ENCODE data around the gene ATP8A2. TPM values are rescaled to one million over a fixed set of nuclear protein-coding genes. Genes with fewer than 3 reads are reported as not detected.

Gene ATP8A2
- total RNA-seq, 1 experiment from 2014 or later = 0.26 TPM

GRCh38 chr13:25682276-25682675, 310.5 kb downstream of the ATP8A2 start:
- Mint-ChIP-seq H3K9me3 (ENCODE audit: unreplicated experiment) (no peaks in the 10 kb centered on the region), H3K27me3 (ENCODE audit: insufficient read depth, unreplicated experiment) (no peaks in the 10 kb centered on the region), H3K4me3 (ENCODE audit: unreplicated experiment) (no peak overlapping the region), H3K4me1 (ENCODE audit: insufficient read depth, unreplicated experiment) (peaks cover 7% of the 10 kb centered on the region), H3K27ac (ENCODE audit: low read depth, unreplicated experiment) (no peak overlapping the region), H3K36me3 (ENCODE audit: insufficient read depth, unreplicated experiment) (no peaks in the 10 kb centered on the region)
- ChIA-PET CTCF (no interaction called here), POLR2A (no interaction called here)
- intact Hi-C loops (cut with micrococcal nuclease) = no loop called here
- DNase-seq (ENCODE audit: unreplicated experiment) = no peak
- BruUV-seq (replicated peaks) = no TSS peak
- TF ChIP-seq CTCF (IDR thresholded peaks at IDR 0.05; ENCODE audit: unreplicated experiment) = no peak

- ChIA-PET CTCF (interaction anchor here (0.7 kb wide), 1 partner anchor 308 kb away, joined by 3 read pairs; no protein-coding TSS in a partner anchor), POLR2A (no interaction called here)
- DNase-seq (ENCODE audit: unreplicated experiment) = no peak
- H3K27me3 Mint-ChIP-seq (ENCODE audit: insufficient read depth, unreplicated experiment) = no peaks in the 10 kb centered on the region
- intact Hi-C loops (cut with micrococcal nuclease) = no loop called here
- H3K27ac Mint-ChIP-seq (ENCODE audit: low read depth, unreplicated experiment) = no peak overlapping the region
- peaks cover 6% of the 10 kb centered on the region for H3K4me1 Mint-ChIP-seq (ENCODE audit: insufficient read depth, unreplicated experiment)
- H3K9me3 Mint-ChIP-seq (ENCODE audit: unreplicated experiment) = no peaks in the 10 kb centered on the region
- no TSS peak for BruUV-seq (replicated peaks)
- H3K4me3 Mint-ChIP-seq (ENCODE audit: unreplicated experiment) = no peak overlapping the region
- no peaks in the 10 kb centered on the region for H3K36me3 Mint-ChIP-seq (ENCODE audit: insufficient read depth, unreplicated experiment)
- no peak for TF ChIP-seq CTCF (IDR thresholded peaks at IDR 0.05; ENCODE audit: unreplicated experiment)
These were observed 311.3 kb downstream of the ATP8A2 start for GRCh38 chr13:25683056-25683455.

GRCh38 chr13:25683662-25684370, 312.0 kb downstream of the ATP8A2 start:
- TF ChIP-seq CTCF (IDR thresholded peaks at IDR 0.05; ENCODE audit: unreplicated experiment) = no peak
- intact Hi-C loops (cut with micrococcal nuclease) = no loop called here
- H3K4me3 Mint-ChIP-seq (ENCODE audit: unreplicated experiment) = no peak overlapping the region
- ChIA-PET CTCF (no interaction called here), POLR2A (no interaction called here)
- H3K9me3 Mint-ChIP-seq (ENCODE audit: unreplicated experiment) = no peaks in the 10 kb centered on the region
- no peaks in the 10 kb centered on the region for H3K27me3 Mint-ChIP-seq (ENCODE audit: insufficient read depth, unreplicated experiment)
- H3K36me3 Mint-ChIP-seq (ENCODE audit: insufficient read depth, unreplicated experiment) = no peaks in the 10 kb centered on the region
- no TSS peak for BruUV-seq (replicated peaks)
- DNase-seq (ENCODE audit: unreplicated experiment) = no peak
- H3K4me1 Mint-ChIP-seq (ENCODE audit: insufficient read depth, unreplicated experiment) = peaks cover 5% of the 10 kb centered on the region
- no peak overlapping the region for H3K27ac Mint-ChIP-seq (ENCODE audit: low read depth, unreplicated experiment)

- Mint-ChIP-seq H3K4me1 (ENCODE audit: insufficient read depth, unreplicated experiment) (peaks cover 5% of the 10 kb centered on the region), H3K36me3 (ENCODE audit: insufficient read depth, unreplicated experiment) (no peaks in the 10 kb centered on the region), H3K9me3 (ENCODE audit: unreplicated experiment) (no peaks in the 10 kb centered on the region), H3K27me3 (ENCODE audit: insufficient read depth, unreplicated experiment) (no peaks in the 10 kb centered on the region), H3K4me3 (ENCODE audit: unreplicated experiment) (no peak overlapping the region), H3K27ac (ENCODE audit: low read depth, unreplicated experiment) (no peak overlapping the region)
- CTCF ChIA-PET = no interaction called here
- BruUV-seq (replicated peaks) = no TSS peak
- intact Hi-C loops (cut with micrococcal nuclease) = no loop called here
- no peak for TF ChIP-seq CTCF (IDR thresholded peaks at IDR 0.05; ENCODE audit: unreplicated experiment)
- POLR2A ChIA-PET = no interaction called here
- DNase-seq (ENCODE audit: unreplicated experiment) = no peak
These were observed 312.7 kb downstream of the ATP8A2 start for GRCh38 chr13:25684491-25684890.

Measured in MCF 10A (cell line).